Fibroblast of lung (primary cell): ENCODE measurements around the gene TBXAS1. TPM values are rescaled to one million over a fixed set of nuclear protein-coding genes. Genes with fewer than 3 reads are reported as not detected.

Source experiments
- DNase-seq, 2 donors: peaks; one replicate each; pipeline versions ENCODE4 v3.0.0 to v3.0.0-alpha.2; 2010; ENCODE audit warnings: low read depth in 2 of 2
- H2AFZ ChIP-seq: 2 replicates; pipeline ENCODE4 v1.5.1; 2012; ENCODE audit warnings: low read length, control low read depth, inconsistent platforms
- H3K27ac ChIP-seq: 2 replicates; pipeline ENCODE4 v1.5.1; 2011; ENCODE audit warnings: low read length, control low read depth; ENCODE audit not compliant: insufficient read depth
- H3K27me3 ChIP-seq: 2 replicates; pipeline ENCODE4 v1.5.1; 2011; ENCODE audit warnings: mild to moderate bottlenecking, low read length; ENCODE audit not compliant: control insufficient read depth, insufficient read depth
- H3K36me3 ChIP-seq: 2 replicates; pipeline ENCODE4 v1.5.1; 2011; ENCODE audit warnings: low read length; ENCODE audit not compliant: control insufficient read depth, insufficient read depth
- H3K4me1 ChIP-seq: 2 replicates; pipeline ENCODE4 v1.5.1; 2011; ENCODE audit warnings: low read length; ENCODE audit not compliant: control insufficient read depth, insufficient read depth; ENCODE audit errors: extremely low read depth
- H3K4me2 ChIP-seq: 2 replicates; pipeline ENCODE4 v1.5.1; 2011; ENCODE audit warnings: low read length, control low read depth; ENCODE audit not compliant: insufficient read depth; ENCODE audit errors: extremely low read depth
- H3K4me3 ChIP-seq, 4 experiments: fragments of 200-600 bp in 1 of 4; sonication (generic) in 1 of 4; replicated peaks in 1 of 4; 2 replicates each; pipeline ENCODE4 v1.5.1; 2011 to 2016; ENCODE audit warnings: low read length in 4 of 4, low read depth in 3 of 4, mild to moderate bottlenecking in 3 of 4, control low read depth in 2 of 4, inconsistent platforms in 1 of 4, mixed read lengths in 1 of 4; ENCODE audit not compliant: insufficient read depth in 1 of 4; ENCODE audit errors: control extremely low read depth in 1 of 4
- H3K79me2 ChIP-seq: 2 replicates; pipeline ENCODE4 v1.5.1; 2012; ENCODE audit warnings: mild to moderate bottlenecking, low read length, inconsistent platforms; ENCODE audit not compliant: control insufficient read depth, insufficient read depth
- H3K9ac ChIP-seq: 2 replicates; pipeline ENCODE4 v1.5.1; 2011; ENCODE audit warnings: mild to moderate bottlenecking, low read length, control low read depth; ENCODE audit not compliant: insufficient read depth
- H3K9me3 ChIP-seq: 2 replicates; pipeline ENCODE4 v1.5.1; 2012; ENCODE audit warnings: low read depth, low read length; ENCODE audit not compliant: control insufficient read depth, insufficient read depth
- H4K20me1 ChIP-seq: 2 replicates; pipeline ENCODE4 v1.5.1; 2011; ENCODE audit warnings: low read length; ENCODE audit not compliant: control insufficient read depth, insufficient read depth; ENCODE audit errors: extremely low read depth
- CTCF ChIP-seq, 2 donors: IDR thresholded peaks in 1 of 2; conservative IDR thresholded peaks in 1 of 2; 1 replicate in 1 of 2; 2 replicates in 1 of 2; pipeline ENCODE4 v1.5.1; 2011 to 2012; ENCODE audit warnings: low read length in 2 of 2, control low read depth in 1 of 2, inconsistent platforms in 1 of 2, low read depth in 1 of 2, mild to moderate bottlenecking in 1 of 2
- EZH2 ChIP-seq: IDR thresholded peaks from 2 replicates; pipeline ENCODE4 v1.5.1; 2012; ENCODE audit warnings: low read length, control low read depth, mild to moderate bottlenecking; ENCODE audit errors: missing control alignments
- polyA plus RNA-seq, 2 donors: library from polyadenylated mRNA; depleted of rRNA in 1 of 2; stranded (reverse) in 1 of 2; unstranded in 1 of 2; fragments of >200 nt; gene quantifications; 2 replicates each; pipeline ENCODE4 v1.2.1, GENCODE V29; 2011 to 2012; ENCODE audit warnings: missing spikeins in 1 of 2
- total RNA-seq: library from RNA; depleted of rRNA; stranded (reverse); fragments of >200 nt; gene quantifications from 2 replicates; pipeline ENCODE4 v1.2.1, GENCODE V29; 2014

Gene TBXAS1
- total and polyA plus RNA-seq, 2 donors (not counting 1 experiment from before 2014, with no cell fraction given): 1.5 to 2.1 TPM

- Histone ChIP-seq H3K27me3 (peaks cover 4% of the 10 kb centered on the region), H3K27ac (no peak overlapping the region), H3K9ac (no peak overlapping the region), H3K36me3 (no peaks in the 10 kb centered on the region), H3K4me2 (no peak overlapping the region), H2AFZ (no peak overlapping the region), H3K4me3 (no peak overlapping the region), H3K79me2 (no peaks in the 10 kb centered on the region), H3K4me1 (no peaks in the 10 kb centered on the region), H4K20me1 (no peaks in the 10 kb centered on the region), H3K9me3 (no peaks in the 10 kb centered on the region)
- no peak for TF ChIP-seq EZH2
- TF ChIP-seq CTCF (conservative IDR thresholded peaks at IDR 0.05 in 1 of 2, IDR thresholded peaks at IDR 0.05 in 1 of 2; ENCODE audit: low read depth in 1 of 2, low read length in 2 of 2): no peak
- DNase-seq: no peak
Measured at GRCh38 chr7:139959718-139960117, 130.7 kb downstream of the TBXAS1 start.

DNA sequence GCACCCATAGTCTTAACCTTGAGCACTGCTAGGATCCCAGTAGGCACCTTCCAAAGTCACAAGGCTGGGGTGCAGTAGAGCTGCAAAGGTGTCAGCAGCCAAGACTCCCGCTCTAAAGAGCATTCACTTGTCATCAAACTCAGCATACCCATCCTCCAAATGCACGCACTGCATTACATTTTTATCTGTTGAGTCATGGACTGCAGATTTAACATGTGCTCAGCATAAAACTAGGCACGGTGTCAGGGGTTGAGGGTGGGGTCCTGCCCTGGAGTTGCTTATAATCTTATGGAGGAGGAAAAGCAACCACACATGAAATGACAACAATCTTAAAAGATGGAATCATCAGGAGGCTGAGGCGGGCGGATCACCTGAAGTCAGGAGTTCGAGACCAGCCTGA is 131.1 kb downstream of the TBXAS1 start:
- Histone ChIP-seq H3K27me3 (no peaks in the 10 kb centered on the region), H3K36me3 (no peaks in the 10 kb centered on the region), H3K4me1 (no peaks in the 10 kb centered on the region), H3K9ac (no peak overlapping the region), H2AFZ (no peak overlapping the region), H3K4me3 (no peak overlapping the region), H3K27ac (no peak overlapping the region), H3K79me2 (no peaks in the 10 kb centered on the region), H3K4me2 (no peak overlapping the region), H4K20me1 (no peaks in the 10 kb centered on the region), H3K9me3 (no peaks in the 10 kb centered on the region)
- DNase-seq: peak; percentile 35 to 66
- TF ChIP-seq CTCF (conservative IDR thresholded peaks at IDR 0.05 in 1 of 2, IDR thresholded peaks at IDR 0.05 in 1 of 2; ENCODE audit: low read depth in 1 of 2, low read length in 2 of 2): no peak
- no peak for TF ChIP-seq EZH2

DNA sequence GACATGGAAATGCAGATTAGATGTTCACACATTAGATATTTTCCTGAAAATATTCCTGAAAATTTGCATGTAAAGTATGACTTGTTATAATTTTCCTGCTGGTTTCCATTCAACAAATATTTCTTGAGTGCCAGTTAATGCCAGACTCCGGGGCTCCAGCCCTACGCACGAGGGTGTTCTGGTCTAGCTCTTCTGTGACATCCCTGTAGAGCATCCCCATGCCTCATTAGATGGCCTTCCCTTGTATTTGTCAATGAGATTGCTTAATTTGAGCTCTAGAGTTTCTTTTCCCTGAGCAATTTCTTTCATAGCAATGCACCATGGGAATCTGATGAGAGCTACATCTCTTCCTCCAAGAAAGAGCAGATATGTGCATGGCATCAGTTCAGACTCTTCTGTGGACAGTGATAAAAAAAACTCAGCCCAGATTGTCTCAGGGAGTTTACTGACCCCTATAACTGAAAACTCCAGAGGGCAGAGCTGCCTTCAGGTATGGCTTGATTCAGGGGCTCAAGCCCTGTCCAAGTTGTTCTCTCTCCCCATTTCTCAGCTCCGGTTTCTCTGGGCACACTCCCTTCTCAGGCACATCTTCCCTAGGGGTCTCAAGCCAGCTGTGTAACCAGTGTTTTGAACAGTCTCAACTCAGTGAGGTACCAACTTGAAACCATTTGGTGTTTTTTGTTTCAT is 137.0 kb downstream of the TBXAS1 start:
- Histone ChIP-seq H3K36me3 (no peaks in the 10 kb centered on the region), H4K20me1 (no peaks in the 10 kb centered on the region), H3K9ac (no peak overlapping the region), H3K79me2 (no peaks in the 10 kb centered on the region), H3K27ac (no peak overlapping the region), H3K4me1 (no peaks in the 10 kb centered on the region), H2AFZ (no peak overlapping the region), H3K4me2 (no peak overlapping the region), H3K4me3 (no peak overlapping the region), H3K9me3 (no peaks in the 10 kb centered on the region), H3K27me3 (peaks cover 3% of the 10 kb centered on the region)
- no peak for DNase-seq
- TF ChIP-seq CTCF (conservative IDR thresholded peaks at IDR 0.05 in 1 of 2, IDR thresholded peaks at IDR 0.05 in 1 of 2; ENCODE audit: low read depth in 1 of 2, low read length in 2 of 2) (no peak), EZH2 (no peak)
